Stomach smooth muscle (tissue), 2 donors: ENCODE data around the gene ART3.

Experiments
- H3K27ac ChIP-seq: one replicate; pipeline ENCODE4 v1.7.0; 2013; ENCODE audit warnings: mild to moderate bottlenecking, low read length, inconsistent platforms
- H3K27me3 ChIP-seq, 2 donors: one replicate each; pipeline ENCODE4 v1.7.0; 2013; ENCODE audit warnings: low read length in 2 of 2; ENCODE audit not compliant: insufficient read depth in 2 of 2, control insufficient read depth in 1 of 2
- H3K36me3 ChIP-seq, 2 donors: one replicate each; pipeline ENCODE4 v1.7.0; 2013; ENCODE audit warnings: low read length in 2 of 2; ENCODE audit not compliant: control insufficient read depth in 2 of 2, insufficient read depth in 2 of 2
- H3K4me1 ChIP-seq: one replicate; pipeline ENCODE4 v1.7.0; 2013; ENCODE audit warnings: low read length; ENCODE audit not compliant: control insufficient read depth, insufficient read depth
- H3K4me3 ChIP-seq, 2 donors: one replicate each; pipeline ENCODE4 v1.7.0; 2013; ENCODE audit warnings: low read length in 2 of 2
- H3K9ac ChIP-seq, 2 donors: one replicate each; pipeline ENCODE4 v1.7.0; 2013; ENCODE audit warnings: low read length in 2 of 2, mild to moderate bottlenecking in 1 of 2
- H3K9me3 ChIP-seq, 2 donors: one replicate each; pipeline ENCODE4 v1.7.0; 2013; ENCODE audit warnings: low read length in 2 of 2; ENCODE audit not compliant: control insufficient read depth in 2 of 2
- donor health status: healthy.
- donor health status: Pancreatic carcinoma.

Gene ART3

GRCh38 chr4:76144546-76144945 lies 70.0 kb downstream of the ART3 start:
- Histone ChIP-seq H3K4me3 (no peak overlapping the region), H3K27ac (no peak overlapping the region), H3K36me3 (peaks cover 5 to 18% of the 10 kb centered on the region in 2 donors), H3K9ac (no peak overlapping the region), H3K9me3 (no peaks in the 10 kb centered on the region), H3K27me3 (no peaks in the 10 kb centered on the region), H3K4me1 (no peaks in the 10 kb centered on the region)

GRCh38 chr4:76147454-76148141 lies 73.1 kb downstream of the ART3 start:
- Histone ChIP-seq H3K36me3 (peaks cover 0 to 2% of the 10 kb centered on the region in 2 donors), H3K9me3 (no peaks in the 10 kb centered on the region), H3K9ac (peak overlapping the region; percentile 91 to 99), H3K27ac (peak overlapping the region; percentile 82), H3K27me3 (no peaks in the 10 kb centered on the region), H3K4me3 (peak overlapping the region; percentile 96 to 100), H3K4me1 (no peaks in the 10 kb centered on the region)

DNA sequence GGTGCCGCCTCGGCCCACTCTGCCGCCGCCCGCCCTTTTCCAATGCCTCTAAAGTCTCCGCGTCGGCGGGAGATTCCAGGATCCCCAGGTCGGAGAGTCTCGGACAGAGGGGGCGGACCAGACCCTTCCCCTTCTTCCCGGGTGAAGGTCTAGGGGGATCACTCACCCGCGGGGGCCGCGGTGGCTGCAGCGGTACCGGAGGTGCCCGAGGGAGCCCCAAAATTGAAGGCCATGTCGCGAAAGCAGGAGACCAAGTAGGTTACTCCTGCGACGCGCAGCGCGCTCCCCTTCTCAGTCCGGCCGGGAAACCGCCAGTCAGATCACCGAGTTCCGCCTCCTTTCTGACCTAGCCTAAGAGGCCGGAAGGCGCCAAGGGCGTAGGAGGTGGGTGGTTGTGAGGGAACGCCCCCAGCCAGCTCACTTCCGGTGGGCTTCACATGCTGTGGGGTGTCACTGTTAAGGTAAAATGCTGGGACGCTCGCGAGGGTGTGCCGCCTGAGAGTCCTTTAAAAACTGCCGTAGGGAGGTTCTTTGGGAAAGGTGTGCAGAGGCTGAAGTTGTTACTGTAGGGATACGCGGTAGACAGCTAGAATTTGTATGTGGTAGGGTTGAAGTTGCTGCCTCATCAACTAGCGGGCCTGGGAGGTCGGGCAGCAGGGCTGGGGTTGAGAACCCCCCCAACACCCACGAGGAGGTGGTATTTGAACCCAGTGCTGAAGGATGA lies 73.8 kb downstream of the ART3 start, which contains the start of gene NUP54:
NUP54 (minus strand) TSS at position 256 of the 724 bp plus-strand sequence; CDS start at position 233, 23 bp downstream.
- Histone ChIP-seq H3K9me3 (no peaks in the 10 kb centered on the region), H3K27ac (peak within 1 kb of the TSS; percentile 82), H3K4me3 (peak within 1 kb of the TSS; percentile 96 to 100), H3K4me1 (no peaks in the 10 kb centered on the region), H3K9ac (peak within 1 kb of the TSS; percentile 91 to 99), H3K36me3 (no peaks in the 10 kb centered on the region), H3K27me3 (no peaks in the 10 kb centered on the region)

GRCh38 chr4:76153356-76153755 lies 78.8 kb downstream of the ART3 start:
- Histone ChIP-seq H3K4me3 (no peak overlapping the region), H3K36me3 (no peaks in the 10 kb centered on the region), H3K27me3 (no peaks in the 10 kb centered on the region), H3K9me3 (no peaks in the 10 kb centered on the region), H3K4me1 (no peaks in the 10 kb centered on the region), H3K27ac (no peak overlapping the region), H3K9ac (no peak overlapping the region)

DNA sequence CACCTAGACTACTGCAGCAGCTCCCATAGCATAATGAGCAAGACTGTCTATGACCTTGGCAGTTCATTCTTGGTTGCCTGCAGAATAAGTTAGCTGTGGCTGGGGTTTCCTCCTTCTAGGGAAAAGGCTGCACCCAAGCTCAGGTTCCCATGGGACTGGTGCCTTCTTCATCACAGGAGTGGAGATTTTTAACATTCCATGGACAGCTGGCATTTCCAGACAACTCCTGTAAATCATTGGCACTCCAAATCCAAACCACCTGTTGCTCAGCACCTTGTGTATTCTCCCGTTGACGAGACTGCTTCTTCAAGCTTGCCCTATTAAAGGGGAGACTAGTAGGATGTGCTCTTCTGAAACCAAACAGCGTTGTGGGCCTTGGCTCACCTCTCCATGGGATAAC lies 81.5 kb downstream of the ART3 start:
- H3K9ac ChIP-seq = no peak overlapping the region

GRCh38 chr4:76156635-76157034 lies 82.1 kb downstream of the ART3 start:
- Histone ChIP-seq H3K9ac (no peak overlapping the region), H3K27me3 (no peaks in the 10 kb centered on the region), H3K4me1 (no peaks in the 10 kb centered on the region), H3K4me3 (no peak overlapping the region), H3K27ac (no peak overlapping the region), H3K9me3 (no peaks in the 10 kb centered on the region), H3K36me3 (peaks cover 6 to 15% of the 10 kb centered on the region in 2 donors)

More for the DNA sequence above, 81.5 kb downstream of the ART3 start:
- no peaks in the 10 kb centered on the region for H3K4me1 ChIP-seq
- H3K36me3 ChIP-seq = peaks cover 0 to 8% of the 10 kb centered on the region in 2 donors
- no peak overlapping the region for H3K4me3 ChIP-seq
- no peak overlapping the region for H3K27ac ChIP-seq
- no peaks in the 10 kb centered on the region for H3K9me3 ChIP-seq
- no peaks in the 10 kb centered on the region for H3K27me3 ChIP-seq

DNA sequence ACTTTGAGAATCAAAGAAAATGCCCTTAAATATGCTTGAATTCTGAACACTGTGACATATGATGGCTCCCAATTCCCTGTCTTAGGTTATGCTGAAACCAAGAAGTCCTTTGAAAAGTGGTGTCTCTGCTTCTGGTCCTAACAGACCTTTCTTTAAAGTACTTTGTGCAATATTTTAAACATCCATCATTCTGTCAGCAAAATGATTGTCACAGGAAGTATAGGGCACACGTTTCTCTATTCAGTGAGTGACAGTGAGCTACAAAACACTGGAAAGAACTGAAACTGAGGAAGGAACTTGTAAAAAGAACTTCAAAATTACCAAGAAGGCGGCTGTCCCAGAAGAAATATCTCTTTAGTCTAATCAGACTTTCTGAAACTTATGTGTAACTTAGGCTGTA lies 85.8 kb downstream of the ART3 start:
- H3K27ac ChIP-seq = no peak overlapping the region
- H3K4me3 ChIP-seq = no peak overlapping the region
- no peaks in the 10 kb centered on the region for H3K27me3 ChIP-seq
- H3K9ac ChIP-seq = no peak overlapping the region
- H3K4me1 ChIP-seq = no peaks in the 10 kb centered on the region
- peaks cover 27 to 36% of the 10 kb centered on the region in 2 donors for H3K36me3 ChIP-seq
- no peaks in the 10 kb centered on the region for H3K9me3 ChIP-seq
